GM19324 (cell line): ENCODE measurements around the gene FHIP1B.

Source experiments
- ATAC-seq: cut with Tn5 transposase; IDR thresholded peaks from one replicate; pipeline ENCODE4 v1.9.1; 2021; ENCODE audit warnings: mild to moderate bottlenecking, moderate library complexity; ENCODE audit not compliant: unreplicated experiment, low FRiP score

FHIP1B gene

GRCh38 chr11:6240781-6241180, 6.3 kb upstream of the FHIP1B start:
- ATAC-seq, result no peak

DNA sequence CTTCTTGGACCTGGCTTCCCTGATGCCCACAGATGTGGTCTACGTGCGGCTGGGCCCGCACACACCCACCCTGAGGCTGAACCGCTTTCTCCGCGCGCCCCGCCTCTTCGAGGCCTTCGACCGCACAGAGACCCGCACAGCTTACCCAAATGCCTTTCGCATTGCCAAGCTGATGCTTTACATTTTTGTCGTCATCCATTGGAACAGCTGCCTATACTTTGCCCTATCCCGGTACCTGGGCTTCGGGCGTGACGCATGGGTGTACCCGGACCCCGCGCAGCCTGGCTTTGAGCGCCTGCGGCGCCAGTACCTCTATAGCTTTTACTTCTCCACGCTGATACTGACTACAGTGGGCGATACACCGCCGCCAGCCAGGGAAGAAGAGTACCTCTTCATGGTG, 5.7 kb upstream of the FHIP1B start:
- no peak for ATAC-seq

DNA sequence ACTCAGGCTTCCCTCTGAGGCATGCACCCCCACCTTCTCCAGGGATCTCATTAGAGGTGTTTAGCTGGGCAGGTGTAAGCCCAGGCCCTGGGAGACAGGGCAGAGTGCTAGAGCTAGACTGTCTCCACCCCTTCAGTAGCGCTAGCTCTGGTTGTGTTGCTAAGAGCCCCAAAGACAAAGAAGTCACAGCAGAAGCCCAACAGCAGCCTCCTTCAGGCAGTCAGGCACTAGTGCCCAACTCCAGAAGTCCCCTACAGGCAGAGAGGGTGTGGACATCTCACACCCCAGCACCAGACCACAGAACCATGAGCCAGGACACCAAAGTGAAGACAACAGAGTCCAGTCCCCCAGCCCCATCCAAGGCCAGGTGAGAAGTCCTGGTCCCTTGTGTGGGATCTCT, 4.5 kb upstream of the FHIP1B start, which contains the start of gene CNGA4:
Gene CNGA4 (plus strand): TSS at position 188 of the 400 bp plus-strand sequence. CDS start 118 bp downstream, at position 306.
- ATAC-seq, result no peak

DNA sequence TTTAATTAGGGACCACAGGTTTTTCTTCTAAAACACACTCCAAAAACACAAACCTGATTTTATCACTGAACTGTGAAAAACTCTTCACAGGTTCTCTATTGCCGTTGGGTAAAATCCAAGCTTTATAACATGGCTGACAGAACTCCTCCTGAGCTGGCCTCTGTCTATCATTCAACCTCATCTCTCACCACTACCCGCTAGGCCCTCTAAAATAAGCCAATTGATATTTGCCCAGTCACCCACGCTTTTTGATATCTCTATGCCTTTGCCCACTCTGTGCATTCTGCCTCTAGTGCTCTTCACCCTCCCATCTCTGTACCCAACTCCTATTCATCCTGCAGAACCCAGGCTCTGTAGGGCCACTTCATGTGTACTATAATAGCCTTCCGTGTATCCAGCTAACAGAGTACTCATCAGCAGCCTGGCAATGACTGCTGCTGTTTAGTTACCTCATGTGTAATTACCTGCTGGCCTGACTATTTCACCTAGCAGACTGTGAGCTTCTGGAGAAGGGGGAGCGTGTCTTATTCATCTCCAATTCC, 3.4 kb upstream of the FHIP1B start:
- ATAC-seq, result no peak

DNA sequence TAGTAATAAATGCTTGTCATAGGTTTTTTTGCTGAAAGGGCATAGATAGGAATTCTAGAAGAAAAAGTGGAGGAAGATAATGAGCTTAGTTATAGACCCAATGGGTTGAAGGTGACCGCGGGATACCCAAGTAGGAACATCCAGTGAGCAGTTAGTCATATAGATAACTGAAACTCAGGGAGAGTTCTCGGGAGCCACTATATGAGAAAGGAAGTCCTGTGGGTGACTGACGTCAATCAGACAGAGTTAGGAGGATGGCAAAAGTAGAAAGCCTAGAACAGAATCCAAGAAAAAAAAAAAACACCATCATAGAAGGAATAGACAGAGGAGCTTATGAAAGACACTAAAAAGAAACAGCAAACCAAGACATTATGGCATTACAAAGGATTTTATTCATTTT, 2.8 kb upstream of the FHIP1B start:
- ATAC-seq, result no peak

GRCh38 chr11:6233984-6234386, 451 bp downstream of the FHIP1B start:
- no peak for ATAC-seq

DNA sequence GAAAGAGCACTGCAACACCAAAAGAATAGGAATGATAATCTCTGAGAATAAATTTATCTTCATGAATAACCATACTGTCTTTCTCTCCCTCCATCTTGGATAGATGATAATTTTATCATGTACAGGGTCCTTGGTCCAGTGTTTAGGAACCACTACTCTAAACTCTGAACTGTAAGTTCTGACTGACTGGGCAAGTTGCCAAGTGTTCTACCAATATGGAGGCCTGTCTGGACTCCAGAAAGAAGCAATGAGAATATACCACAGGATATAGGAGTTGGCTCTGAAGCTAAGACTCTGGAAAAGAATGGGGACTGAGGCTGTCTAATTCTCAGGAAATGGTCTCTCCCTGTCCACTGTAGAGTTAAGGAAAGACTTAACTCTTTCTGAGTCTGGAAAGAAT, 1.5 kb downstream of the FHIP1B start:
- ATAC-seq, result no peak

DNA sequence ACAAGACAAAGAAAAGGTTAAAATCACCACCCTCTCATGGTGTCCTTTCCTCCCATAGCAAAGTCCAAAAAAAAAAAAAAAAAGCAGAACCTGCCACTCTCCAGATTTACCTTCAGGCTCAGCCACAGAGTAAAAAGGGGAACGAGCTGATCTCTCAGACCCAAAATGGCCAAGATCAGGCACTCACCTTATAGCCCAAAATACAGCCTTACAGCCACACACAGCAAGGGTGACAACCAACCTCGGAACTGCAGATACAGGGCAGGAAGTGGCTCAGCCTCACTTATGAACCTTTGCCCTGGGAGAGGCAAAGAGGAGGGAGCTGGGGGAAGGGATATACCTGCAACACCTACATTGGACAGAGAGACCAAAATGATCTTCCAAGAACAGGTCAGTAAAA, 4.5 kb downstream of the FHIP1B start:
- no peak for ATAC-seq

DNA sequence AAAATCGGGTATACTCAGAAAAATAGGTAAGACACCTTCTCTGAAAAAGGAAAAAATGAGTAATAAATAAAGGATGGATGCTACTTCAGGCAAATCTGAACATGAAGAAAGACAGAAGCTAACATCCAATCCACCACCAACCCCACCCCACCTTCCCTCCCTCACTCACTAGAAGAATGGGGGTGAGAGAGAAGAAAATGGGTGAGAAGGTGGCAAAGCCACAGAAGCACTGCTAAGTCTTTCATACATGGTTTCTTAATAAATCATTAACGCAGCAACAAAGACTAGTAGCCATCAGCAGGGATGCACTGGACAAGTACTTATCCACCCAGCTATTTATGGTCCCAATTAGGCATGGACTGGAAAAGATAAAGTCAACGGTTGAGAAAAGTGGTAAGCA, 5.9 kb downstream of the FHIP1B start:
- ATAC-seq, result no peak

- ATAC-seq, result no peak
Measured at GRCh38 chr11:6225896-6226295, 8.5 kb downstream of the FHIP1B start.

GRCh38 chr11:6225024-6225423, 9.4 kb downstream of the FHIP1B start:
- ATAC-seq, result no peak

GRCh38 chr11:6224421-6224820, 10.0 kb downstream of the FHIP1B start:
- ATAC-seq, result no peak

DNA sequence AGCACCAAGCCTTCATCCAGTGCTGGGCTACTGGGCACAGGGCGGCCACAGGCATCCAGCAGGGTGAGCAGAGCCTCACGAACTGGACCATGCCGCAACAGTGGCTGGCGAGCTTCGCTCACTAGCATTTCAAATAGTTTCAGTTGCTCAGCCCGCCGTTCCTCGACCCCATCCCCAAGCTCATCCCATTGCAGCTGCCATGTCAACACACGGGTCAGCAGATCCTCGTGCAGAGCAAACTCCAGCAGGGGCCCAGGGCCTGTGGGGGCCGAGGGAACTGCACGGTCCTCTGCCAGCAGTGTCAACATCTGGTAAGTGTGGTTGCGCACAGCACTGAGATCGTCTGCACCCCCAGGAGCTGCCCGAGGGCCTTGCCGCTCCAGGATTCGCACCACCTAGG, 10.6 kb downstream of the FHIP1B start:
- no peak for ATAC-seq

GRCh38 chr11:6219359-6219758, 15.1 kb downstream of the FHIP1B start:
- no peak for ATAC-seq

GRCh38 chr11:6217722-6218121, 16.7 kb downstream of the FHIP1B start:
- ATAC-seq, result no peak

DNA sequence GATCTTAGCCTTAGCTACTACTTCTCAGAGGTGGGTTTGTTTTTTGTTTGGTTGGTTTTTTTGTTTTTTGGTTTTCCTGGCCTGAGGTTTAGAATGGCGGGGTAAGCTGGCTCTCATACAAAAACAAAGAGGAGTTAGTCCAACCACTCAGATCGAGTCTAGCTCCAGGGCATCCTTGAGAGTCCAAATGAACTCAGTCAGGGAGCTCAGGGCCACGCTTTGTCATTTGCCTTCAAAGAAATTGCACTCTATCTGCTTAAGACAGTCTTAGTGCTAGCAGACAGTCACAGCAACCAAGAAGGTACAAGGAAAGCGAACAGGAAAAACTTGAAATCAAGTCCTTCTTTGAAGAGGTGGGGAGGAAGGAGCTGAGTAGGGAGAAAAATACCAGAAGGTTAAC, 17.9 kb downstream of the FHIP1B start:
- no peak for ATAC-seq

- ATAC-seq, result no peak
Measured at GRCh38 chr11:6214530-6214929, 19.9 kb downstream of the FHIP1B start.

GRCh38 chr11:6210274-6210955, 24.0 kb downstream of the FHIP1B start:
- no peak for ATAC-seq

DNA sequence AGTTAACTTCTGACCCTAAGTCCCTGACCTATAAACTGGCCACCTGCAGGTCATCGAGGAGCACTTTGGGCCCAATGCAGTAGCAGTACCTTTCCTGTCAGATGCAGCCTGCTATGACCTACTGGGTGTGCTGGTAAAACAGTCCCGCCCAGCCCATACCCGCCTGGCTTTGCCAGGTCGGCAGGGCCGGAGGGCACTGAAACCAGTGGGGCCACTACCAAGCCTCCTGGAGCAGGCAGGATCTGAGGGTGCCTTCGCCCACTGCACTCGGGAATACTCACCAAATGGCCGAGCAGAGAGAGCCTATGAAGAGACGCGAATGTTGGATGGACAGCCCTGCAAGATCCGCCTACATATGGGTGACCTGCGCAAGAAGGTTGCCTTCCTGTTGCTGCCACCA, 24.6 kb downstream of the FHIP1B start:
- ATAC-seq, result no peak

DNA sequence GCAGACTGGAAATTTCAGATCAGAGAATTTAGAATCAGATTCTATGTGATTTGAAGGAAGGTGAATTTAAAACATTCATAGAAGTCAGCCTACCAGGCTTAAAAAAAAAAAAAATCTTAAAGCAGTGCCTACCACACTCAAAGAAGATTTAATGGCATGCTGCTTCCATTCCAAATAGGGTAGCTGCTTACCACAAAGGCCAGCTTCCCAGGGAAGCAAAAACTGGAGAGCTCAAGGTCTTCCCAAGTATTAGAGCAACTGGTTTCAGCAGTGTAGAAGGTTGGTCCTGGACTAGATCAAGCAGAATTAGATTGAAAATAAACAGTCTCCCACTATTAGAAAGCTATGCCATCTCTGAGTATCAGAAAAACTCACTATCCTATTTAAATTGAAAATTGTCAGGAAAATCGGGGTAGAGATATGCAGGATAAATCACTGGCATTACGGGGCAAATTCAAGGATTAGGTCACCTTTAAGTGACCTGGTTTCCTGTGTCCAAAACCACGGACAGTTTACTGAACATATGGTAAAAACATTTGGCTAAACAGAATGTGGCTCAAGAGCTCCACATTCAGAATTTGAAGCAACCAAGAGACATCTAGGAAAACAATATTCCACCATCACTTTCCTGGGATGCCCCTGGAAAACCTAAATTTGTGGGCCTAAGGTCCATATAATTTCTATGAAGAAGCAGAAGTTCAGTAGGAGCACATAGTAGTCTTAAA, 27.8 kb downstream of the FHIP1B start:
- ATAC-seq, result no peak

DNA sequence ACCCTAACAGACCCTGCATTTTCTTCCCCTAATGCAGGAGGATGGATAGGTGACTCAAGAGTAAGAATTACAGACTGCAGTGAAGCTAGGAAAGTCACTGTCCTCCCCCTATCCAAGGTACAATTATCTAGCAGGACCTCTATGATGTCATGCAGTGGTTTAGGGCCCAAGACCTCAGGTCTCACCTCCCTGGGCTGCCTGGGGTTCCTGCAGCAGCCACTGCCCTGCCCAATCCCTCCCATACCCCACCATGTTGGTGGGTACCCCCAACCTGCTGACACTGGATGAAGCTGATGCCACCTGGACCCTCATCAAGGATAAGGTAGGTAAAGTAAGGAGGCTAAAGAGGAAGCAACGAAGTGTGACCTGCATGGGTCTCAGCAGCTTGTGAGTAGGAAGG, 29.1 kb downstream of the FHIP1B start, which contains the start of gene C11orf42:
Gene C11orf42 (plus strand): TSS at position 192 of the 400 bp plus-strand sequence. CDS start 59 bp downstream, at position 251.
- ATAC-seq, result no peak

DNA sequence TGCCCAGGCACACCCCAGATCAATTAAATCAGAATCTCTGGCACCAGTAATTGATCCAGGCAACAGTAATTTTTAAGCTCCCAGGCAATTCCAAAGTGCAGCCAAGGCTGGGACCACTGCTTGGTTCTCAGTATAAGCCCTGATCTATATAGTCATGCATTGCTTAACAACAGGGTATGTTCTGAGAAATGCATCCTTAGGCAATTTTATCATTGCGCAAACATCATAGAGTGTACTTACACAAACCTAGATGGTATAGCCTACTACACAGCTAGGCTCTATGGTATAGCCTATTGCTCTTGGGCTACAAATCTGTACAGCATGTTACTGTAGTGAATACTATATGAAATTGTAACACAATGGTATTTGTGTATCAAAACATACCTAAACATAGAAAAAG, 29.7 kb downstream of the FHIP1B start:
- no peak for ATAC-seq
